Endothelial cell of umbilical vein (primary cell): ENCODE measurements around the gene GALR3.

Experiments
- CTCF ChIP-seq, 2 donors: IDR thresholded peaks; 1 replicate in 1 of 2; 2 replicates in 1 of 2; pipeline ENCODE4 v1.5.1; 2011; ENCODE audit warnings: low read length in 2 of 2, mild to moderate bottlenecking in 2 of 2, moderate library complexity in 2 of 2, control low read depth in 1 of 2, inconsistent platforms in 1 of 2, low read depth in 1 of 2; ENCODE audit not compliant: insufficient read depth in 1 of 2; ENCODE audit errors: extremely low read depth in 1 of 2
- POLR2A ChIP-seq: IDR thresholded peaks from 2 replicates; pipeline ENCODE4 v1.6.1; 2012; ENCODE audit warnings: low read depth, mild to moderate bottlenecking, control low read depth, low read length
- TF ChIP-seq, protein P1 (sequence below): IDR thresholded peaks from 2 replicates; pipeline ENCODE4 v1.6.1; 2011; ENCODE audit not compliant: insufficient read depth, insufficient read length

- TF ChIP-seq, protein P1, sequence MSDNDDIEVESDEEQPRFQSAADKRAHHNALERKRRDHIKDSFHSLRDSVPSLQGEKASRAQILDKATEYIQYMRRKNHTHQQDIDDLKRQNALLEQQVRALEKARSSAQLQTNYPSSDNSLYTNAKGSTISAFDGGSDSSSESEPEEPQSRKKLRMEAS: peak; percentile 49
- TF ChIP-seq POLR2A: peak; percentile 80
- no peak for TF ChIP-seq CTCF (IDR thresholded peaks at IDR 0.05; ENCODE audit: extremely low read depth in 1 of 2, insufficient read depth in 1 of 2, low read depth in 1 of 2, low read length in 2 of 2)
Observed at GRCh38 chr22:37807410-37808293, 15.5 kb upstream of the GALR3 start, which contains the start of gene GCAT.
